RWPE1 (cell line): ENCODE results near the gene RNF187.
A peak's percentile ranks its signal among the peaks of the same experiment; 100 is the strongest.

Experiments
- CTCF ChIA-PET: fragments of 350-600 bp; sonication (Branson Sonifier 250); formaldehyde crosslinking; extraction: SDS; loops from one replicate; lab custom pipeline; 2021; lab: Yijun Ruan, JAX
- POLR2A ChIA-PET: fragments of 400-600 bp; formaldehyde crosslinking; extraction: SDS; loops from one replicate; lab custom pipeline; 2020; ENCODE audit warnings: antibody characterized with exemption; ENCODE audit not compliant: low non-redundant PET; lab: Yijun Ruan, JAX
- DNase-seq: peaks from one replicate; pipeline ENCODE4 v3.0.0; 2012; ENCODE audit warnings: low spot score
- H3K27ac ChIP-seq: fragments of 450-650 bp; 2 replicates; pipeline ENCODE4 v1.5.1; 2017
- CTCF ChIP-seq: fragments of 450-650 bp; conservative IDR thresholded peaks from 2 replicates; pipeline ENCODE4 v1.5.1; 2017; ENCODE audit warnings: low read depth, mild to moderate bottlenecking

Gene RNF187

DNA sequence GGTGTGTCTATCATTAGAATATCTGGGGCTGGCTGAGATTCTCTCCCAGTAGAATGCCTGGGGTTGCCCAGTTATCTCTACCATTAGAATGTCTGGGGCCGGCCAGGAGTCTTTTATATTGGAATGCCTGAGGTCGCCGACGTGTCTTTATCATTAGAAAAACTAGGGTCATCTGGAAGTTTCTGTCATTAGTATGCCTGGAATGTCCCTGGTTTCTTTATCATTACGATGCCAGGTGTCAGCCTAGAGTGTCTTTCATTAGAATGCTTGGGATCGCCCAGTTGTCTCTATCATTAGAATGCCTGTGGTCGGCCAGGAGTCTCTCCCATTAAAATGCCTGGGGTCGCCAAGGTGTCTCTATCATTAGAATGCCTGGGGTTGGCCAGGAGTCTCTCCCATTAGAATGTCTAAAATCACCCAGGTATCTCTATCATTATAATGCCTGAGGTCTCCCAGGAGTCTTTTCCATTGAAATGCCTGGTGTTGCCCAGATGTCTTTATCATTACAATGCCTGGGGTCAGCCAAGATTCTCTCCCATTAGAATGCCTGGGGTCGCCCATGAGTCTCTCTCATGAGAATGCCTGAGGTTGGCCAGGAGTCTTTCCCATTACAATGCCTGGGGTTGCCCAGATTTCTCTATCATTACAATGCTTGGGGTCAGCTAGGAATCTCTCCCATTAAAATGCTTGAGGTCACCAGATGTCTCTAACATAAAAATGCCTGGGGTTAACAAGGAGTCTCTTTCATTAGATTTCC, 53.2 kb downstream of the RNF187 start:
- ChIA-PET POLR2A (no interaction called here), CTCF (no interaction called here)
- DNase-seq = no peak
- H3K27ac ChIP-seq = no peak overlapping the region
- TF ChIP-seq CTCF = no peak

GRCh38 chr1:228541725-228542124, 54.5 kb downstream of the RNF187 start:
- no peak for DNase-seq
- no peak overlapping the region for H3K27ac ChIP-seq
- no peak for TF ChIP-seq CTCF
- POLR2A ChIA-PET = no interaction called here
- CTCF ChIA-PET = no interaction called here

- ChIA-PET CTCF (no interaction called here), POLR2A (no interaction called here)
- no peak for DNase-seq
- H3K27ac ChIP-seq = no peak overlapping the region
- TF ChIP-seq CTCF = no peak
Observed at GRCh38 chr1:228542376-228542775, 55.2 kb downstream of the RNF187 start.

DNA sequence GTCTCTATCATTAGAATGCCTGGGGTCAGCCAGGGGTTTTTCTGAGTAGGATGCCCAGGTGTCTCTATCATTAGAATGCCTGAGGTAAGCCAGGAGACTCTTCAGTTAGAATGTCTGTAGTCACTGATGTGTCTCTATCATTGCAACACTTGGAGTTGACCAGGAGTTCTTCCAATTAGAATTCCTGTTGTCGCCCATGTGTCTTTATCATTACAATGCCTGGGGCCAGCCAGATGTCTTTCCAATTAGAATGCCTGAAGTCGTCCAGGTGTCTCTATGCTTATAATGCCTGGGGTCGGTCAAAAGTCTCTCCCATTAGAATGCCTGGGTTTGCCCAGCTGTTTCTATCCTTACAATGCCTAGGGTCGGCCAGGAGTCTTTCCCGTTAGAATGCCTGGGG, 55.8 kb downstream of the RNF187 start:
- H3K27ac ChIP-seq = no peak overlapping the region
- POLR2A ChIA-PET = no interaction called here
- CTCF ChIA-PET = no interaction called here
- TF ChIP-seq CTCF = no peak
- DNase-seq = no peak

DNA sequence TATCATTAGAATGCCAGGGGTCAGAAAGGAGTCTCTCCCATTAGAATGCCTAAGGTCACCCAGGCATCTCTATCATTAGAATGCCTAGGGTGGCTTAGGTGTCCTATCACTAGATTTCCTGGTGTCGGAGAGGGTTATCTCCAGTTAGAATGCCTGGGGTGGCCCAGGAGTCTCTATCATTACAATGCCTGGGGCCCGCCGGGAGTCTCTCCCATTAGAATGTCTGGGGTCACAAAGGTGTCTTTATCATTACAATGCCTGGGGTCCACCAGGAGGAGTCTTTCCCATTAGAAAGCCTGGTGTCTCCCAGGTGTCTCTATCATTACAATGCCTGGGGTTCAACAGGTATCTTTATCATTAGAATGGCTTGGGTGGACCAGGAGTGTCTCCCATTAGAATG, 56.2 kb downstream of the RNF187 start:
- no peak for DNase-seq
- ChIA-PET CTCF (no interaction called here), POLR2A (no interaction called here)
- no peak overlapping the region for H3K27ac ChIP-seq
- no peak for TF ChIP-seq CTCF

- ChIA-PET CTCF (no interaction called here), POLR2A (no interaction called here)
Observed at GRCh38 chr1:228544021-228544850, 57.1 kb downstream of the RNF187 start.

More at GRCh38 chr1:228544021-228544850, 57.1 kb downstream of the RNF187 start:
- no peak overlapping the region for H3K27ac ChIP-seq
- no peak for TF ChIP-seq CTCF
- peak; percentile 21 for DNase-seq
